SKM-1 treated with dmso at 0.1 percent for 144 hours (cell line): ENCODE data around the gene PARVG.
A peak's percentile ranks its signal among the peaks of the same experiment; 100 is the strongest.

Experiments
- DNase-seq: peaks from one replicate; lab custom pipeline; 2025; ENCODE audit not compliant: unreplicated experiment; lab: John Stamatoyannopoulos, UW

PARVG gene

DNA sequence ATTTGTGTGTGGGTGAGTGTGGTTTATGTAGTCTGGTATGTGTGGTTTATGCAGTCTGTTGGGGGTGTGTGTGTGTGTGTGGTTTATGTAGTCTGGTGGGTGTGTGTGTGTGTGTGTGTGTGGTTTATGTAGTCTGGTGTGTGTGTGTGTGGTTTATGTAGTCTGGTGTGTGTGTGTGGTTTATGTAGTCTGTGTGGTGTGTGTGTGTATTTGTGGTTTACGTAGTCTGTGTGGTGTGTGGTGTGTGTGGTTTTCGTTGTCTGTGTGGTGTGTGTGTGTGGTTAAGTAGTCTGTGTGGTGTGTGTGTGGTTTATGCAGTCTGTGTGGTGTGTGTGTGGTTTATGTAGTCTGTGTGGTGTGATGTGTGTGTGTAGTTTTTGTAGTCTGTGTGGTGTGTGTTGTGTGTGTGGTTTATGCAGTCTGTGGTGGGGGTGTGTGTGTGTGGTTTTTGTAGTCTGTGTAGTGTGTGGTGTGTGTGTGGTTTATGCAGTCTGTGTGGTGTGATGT, 26.2 kb upstream of the PARVG start:
- DNase-seq, result no peak

DNA sequence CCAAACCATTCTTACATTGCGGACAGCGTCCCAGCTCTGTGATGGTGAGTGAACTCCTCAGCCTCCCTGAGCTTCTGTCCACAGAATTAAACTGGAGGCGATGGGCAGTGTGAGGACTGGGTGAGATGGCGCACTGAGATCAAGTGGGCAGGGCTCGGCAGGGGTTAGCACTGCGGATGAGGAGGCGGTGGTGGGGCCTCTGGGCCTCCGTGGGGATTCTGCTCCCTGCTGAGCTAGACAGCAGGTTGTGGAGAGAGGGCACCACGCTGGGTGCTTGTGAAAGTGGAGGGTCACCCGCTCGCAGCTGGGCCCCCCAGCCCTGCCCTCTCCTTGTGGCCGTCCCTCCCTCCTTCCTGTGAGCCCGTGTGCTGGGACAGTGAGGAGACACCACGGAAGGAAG, 25.6 kb upstream of the PARVG start:
- no peak for DNase-seq

DNA sequence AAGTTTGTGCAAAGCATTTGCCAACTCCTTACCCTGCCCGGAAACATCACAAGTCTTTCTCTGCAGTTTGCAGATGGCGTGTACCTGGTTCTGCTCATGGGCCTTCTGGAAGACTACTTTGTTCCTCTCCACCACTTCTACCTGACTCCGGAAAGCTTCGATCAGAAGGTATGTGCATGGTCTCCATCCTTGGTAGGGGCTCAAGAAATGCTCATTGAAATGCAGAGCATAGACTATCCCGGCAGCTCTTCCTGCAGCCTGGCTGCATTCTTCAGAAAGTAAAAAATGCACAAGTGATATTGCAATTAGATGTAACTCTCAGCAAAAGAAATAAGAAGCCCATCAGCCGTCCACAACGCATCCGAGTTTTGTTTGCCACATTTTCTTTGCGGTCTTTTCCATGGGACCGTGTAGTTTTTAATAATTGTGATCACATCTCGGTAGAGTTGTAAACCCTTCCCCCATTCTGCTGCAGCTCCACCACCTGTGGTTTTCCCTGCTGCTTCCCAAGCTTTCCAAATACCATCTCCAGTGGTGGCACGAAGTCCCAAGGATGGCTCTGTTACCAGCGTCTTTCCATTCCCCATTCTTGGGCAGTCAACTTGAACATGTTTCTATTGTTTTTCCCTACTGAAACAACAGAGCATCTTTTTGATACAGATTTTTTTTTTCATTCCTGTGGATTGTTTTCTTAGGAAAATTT, 22.7 kb upstream of the PARVG start:
- DNase-seq, result no peak

GRCh38 chr22:44158816-44159215, 21.9 kb upstream of the PARVG start:
- DNase-seq, result no peak

DNA sequence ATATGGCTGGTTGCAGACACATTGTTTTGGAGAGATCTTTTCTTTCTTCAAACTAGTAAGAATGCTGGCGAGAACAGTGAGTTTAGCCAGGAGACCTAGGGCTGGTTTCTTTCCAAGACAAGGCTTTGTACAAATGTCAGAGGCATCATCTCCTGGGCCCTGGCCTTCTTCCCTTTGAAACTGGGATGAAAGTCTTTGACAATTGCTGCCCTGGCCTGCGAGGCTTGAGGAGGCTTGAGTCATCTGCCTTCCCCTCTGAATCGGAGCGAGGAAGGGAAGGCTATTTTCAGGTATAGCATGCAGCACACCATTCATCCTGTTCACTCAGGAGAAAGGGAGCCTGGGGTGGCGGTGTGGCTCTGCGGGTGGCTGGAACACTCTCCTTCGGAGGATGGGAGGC, 21.5 kb upstream of the PARVG start:
- DNase-seq, result no peak

- DNase-seq, result no peak
Measured at GRCh38 chr22:44159811-44160210, 20.9 kb upstream of the PARVG start.

DNA sequence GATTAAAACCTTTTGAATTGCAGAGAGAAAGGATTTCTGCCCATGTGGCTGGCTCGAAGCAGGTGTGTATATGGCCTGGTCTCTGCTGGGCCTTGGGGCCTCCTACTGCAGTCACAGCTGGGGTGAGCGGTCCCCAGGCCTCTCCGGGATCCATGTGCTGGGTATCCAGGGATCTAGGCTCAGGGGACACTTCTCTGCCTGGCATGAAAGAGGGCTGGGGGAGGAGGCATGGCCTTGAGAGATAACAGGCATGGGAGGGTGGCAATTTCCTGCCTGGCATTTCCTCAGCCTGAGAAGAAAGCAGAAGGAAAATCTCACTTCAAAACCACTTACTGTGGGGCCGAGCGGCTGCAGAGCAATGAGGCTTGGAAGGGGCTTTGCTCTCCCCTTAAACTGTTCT, 20.3 kb upstream of the PARVG start:
- no peak for DNase-seq

DNA sequence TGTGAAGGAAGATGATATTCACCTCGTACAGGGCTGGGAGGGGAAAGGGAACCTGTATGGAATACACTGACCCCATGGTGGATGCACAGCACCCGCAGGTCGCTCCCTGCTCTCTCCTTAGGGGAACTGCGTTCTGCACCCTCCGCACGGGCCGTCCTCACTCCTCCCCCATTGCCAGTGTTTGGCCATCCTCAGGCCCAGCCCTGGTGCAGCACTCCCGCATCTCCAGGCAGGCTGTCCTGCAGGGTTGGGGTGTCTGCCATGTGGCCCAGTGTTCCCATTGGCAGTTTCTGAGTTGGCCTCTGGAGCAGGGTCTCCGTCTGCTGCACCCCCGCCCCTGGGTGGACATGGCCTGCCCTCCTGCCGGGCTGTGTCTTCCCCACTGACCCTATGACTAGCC, 19.1 kb upstream of the PARVG start:
- DNase-seq, result no peak

DNA sequence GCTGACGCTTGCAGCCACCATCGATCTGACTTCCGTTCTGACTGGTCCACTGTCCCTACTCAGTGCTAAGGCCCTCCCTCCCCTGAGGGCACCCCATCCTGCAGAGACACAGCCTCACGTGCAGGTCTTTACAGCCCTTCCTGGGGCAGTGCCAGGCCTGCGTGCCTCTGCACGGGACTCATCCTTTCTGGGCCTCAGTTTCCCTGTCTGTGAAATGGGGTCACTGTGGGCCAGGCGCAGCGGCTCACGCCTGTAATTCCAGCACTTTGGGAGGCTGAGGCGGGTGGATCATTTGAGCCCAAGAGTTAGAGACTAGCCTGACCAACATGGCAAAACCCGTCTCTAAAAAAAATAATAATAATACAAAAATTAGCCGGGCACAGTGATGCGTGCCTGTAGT, 17.8 kb upstream of the PARVG start:
- no peak for DNase-seq

GRCh38 chr22:44163536-44163935, 17.2 kb upstream of the PARVG start:
- no peak for DNase-seq

DNA sequence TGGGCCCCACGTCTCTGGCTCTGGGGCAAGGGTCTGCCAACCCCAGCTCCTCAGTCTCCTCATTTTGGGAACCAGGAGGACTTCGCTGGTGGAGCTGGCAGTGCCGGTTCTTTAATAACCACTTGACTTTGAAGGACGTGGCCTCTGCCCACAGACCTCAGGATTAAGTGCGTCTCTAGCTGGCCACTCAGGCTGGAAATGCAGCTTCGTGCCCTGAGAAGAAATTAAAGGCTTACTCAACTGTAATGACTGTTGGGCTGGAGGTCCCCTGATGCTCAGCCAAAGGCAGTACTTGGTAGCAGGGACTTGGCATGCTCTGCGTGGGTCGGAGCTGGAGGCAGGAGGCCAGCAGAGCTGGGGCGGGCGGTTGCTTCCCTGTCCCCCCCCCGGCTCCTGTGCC, 16.7 kb upstream of the PARVG start:
- DNase-seq, result no peak

DNA sequence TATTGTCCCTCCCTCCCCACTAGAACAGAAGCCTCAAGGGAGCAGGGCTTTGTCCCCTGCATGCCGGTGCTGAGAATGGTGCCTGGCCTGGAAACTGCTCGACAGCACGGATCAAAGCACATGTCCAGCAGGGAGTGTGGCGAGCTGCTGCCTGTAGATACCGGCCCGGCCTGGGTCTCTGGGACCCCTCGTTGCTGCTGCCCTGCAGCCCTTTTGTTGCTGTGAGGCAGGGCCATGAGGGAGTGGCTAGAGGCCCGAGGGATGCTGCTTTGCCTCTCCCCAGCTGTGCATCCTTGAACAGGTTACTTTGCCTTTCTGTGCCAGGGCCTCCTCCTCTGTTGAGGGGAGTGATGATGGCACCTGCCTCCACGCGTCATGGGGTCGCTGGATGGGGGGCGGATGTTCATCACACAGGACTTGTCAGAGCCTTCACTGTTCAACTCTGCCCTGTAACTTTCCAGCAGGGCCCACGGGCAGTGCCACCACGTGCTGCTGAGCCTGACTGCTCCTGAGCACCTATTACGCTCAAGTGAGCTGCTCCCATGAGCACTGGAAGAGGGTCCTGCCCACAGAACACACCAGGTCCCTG, 15.3 kb upstream of the PARVG start:
- no peak for DNase-seq

DNA sequence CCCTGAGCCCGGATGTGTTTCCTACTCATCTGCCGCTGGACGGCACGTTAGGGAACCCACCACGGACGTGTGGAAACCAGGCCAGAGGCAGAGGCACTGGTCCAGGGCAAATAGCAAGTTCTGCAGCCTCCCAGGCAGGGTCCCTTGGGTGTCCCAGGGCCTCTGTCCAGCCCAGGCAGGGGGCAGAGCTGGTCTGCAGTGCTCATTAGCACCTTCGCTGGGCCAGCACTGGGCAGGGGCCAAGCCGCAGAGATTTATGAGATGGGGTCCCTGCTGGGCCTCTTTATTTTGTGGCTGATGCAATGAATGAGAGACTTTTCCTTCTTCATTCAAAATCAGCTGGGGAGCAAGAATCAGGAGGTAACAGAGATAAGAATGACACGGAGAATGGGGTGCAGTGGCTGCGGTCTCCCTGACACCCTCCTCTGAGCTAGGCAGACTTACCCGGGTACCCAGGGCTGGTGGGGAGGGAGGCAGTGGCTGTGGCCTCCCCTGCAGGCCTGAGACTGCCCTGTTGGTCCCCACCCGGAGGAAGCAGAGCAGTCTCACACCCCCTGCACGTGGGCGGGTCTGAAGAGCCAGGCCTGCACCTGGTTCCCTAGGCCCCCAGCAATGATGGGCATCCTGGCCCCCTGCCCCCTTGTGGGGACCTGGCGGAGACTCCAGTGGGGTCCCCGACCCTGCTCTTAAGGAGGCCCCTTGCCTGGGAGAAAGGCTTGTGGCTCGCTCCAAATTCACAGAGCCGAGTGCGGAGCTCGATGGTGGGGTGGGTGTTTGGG, 14.0 kb upstream of the PARVG start:
- DNase-seq, result no peak

DNA sequence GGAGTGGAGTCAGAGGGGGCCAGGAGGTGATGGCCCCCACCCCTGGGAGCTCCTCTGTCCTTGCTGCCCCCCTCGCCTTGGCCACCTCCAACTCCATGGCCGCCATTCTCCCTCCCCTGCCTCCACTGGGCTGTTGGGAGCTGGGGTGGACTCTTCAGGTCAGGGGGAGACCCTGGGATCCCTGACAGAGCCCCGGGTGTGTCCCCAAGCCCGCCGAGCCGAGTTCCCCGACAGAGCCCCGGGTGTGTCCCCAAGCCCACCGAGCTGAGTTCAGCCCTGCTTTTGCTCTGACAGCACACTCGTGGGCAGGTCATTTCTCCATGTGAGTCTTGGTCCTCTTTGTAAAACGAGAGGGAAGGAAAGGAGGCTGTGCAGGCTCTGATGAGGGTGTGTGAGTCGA, 13.2 kb upstream of the PARVG start:
- no peak for DNase-seq

- no peak for DNase-seq
Measured at GRCh38 chr22:44168206-44168605, 12.5 kb upstream of the PARVG start.

GRCh38 chr22:44170470-44170869, 10.3 kb upstream of the PARVG start:
- DNase-seq, result no peak

GRCh38 chr22:44171561-44171960, 9.2 kb upstream of the PARVG start:
- DNase-seq, result no peak

- DNase-seq, result peak; percentile 92
Measured at GRCh38 chr22:44172370-44173108, 8.2 kb upstream of the PARVG start.

DNA sequence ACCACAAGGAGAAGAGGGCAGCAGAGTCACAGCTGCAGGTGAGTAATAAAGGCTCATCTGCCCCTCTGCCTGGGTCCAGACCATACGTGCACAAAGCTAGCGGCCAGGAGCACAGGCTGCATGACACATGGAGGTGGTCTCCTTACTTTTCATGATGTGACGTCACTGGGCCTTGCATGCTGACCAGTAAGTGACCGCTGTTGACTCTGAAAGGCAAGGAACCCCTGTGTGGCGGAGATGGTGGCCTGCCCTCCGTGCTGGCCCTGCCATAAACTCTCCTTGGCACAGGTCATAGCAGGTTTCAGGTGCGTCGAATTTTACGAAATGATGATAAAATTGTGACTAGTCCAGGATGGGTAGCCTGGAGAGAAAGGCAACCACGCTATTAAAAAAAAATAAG, 7.6 kb upstream of the PARVG start:
- no peak for DNase-seq

DNA sequence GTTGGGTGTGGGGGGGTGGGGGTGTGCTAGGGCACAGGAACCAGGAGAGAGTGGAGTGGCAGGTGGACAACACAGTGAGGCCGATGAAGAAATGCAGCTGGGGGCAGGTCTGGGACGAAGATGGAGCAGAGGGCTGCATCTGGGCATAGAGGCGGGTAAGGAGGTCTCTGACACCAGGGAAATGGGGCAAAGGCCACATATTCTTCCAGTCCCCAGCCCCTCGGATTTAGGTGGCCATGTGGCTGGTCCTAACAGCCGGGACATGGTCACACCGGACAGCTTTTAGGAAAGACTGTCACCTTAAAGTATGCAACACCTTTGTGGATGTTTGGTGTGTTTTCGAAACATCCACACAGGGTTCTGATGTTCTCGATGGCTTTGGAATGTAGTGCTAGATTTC, 5.0 kb upstream of the PARVG start:
- DNase-seq, result no peak

DNA sequence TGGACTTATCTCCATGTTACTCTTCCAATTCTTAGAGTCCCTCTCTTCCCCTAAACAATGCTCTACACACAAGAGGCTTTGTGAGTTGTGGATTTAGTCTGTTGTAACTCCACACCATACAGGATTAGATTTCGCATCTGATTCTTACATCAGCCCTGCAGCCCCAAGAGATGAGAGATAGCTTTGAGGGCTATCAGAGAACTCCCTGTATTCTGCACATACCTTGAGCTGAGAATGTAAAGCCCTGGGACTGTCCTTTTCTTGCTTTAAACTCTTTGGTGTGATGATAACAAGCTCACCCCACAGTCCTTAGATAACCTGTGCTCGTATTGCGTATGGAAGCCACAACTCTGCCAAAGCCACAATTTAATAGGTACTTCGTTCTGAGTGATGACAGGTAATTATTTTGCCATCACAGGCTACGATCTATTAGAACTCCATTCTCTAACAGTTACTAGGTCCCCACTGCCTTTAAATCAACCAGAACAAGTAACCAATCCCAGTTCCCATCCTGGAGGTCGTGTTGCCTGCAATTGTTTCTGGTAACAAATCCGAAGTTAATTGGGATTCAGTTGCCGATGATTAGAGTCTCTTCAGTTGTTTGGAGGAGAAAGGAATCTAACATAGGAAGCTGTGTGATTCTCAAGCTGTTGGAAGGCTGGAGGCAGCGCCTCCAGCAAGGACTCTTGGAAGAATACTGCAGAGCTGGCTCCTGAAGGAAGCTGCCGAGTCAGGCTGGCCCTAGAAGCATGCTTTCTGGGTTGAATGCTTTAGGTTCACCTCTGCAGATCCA, 1.3 kb upstream of the PARVG start:
- no peak for DNase-seq
